HG02970 (cell line): ENCODE measurements around the gene CRB1.

ENCODE experiments used
- ATAC-seq: cut with Tn5 transposase; IDR thresholded peaks from one replicate; pipeline ENCODE4 v1.9.1; 2021; ENCODE audit warnings: mild to moderate bottlenecking, moderate library complexity, moderate number of reproducible peaks; ENCODE audit not compliant: unreplicated experiment, low FRiP score

The CRB1 gene

DNA sequence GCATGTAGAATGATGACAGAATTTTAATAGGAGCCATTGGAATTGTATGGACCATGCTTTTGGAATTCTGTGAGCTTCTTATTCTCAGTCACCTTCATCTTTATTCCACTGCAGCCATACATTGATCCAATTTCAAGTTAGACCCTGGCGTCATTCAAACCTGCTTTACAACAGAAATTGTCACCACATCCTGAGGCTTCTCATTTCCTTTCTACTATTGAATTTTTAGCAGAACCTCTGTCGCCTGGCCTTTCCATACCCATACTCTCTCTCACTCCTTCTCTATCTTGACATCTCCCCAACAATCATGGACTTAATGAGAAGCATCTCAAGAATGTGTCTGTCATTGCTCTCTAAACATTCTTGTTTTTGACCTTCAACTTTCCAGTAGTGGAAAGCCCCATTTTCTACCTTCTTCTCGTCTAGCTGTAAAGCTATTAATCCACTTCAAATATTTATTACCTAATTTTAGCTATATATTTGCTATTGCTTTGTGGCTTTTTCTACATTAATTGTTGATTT lies 74.1 kb downstream of the CRB1 start:
- ATAC-seq, result no peak

DNA sequence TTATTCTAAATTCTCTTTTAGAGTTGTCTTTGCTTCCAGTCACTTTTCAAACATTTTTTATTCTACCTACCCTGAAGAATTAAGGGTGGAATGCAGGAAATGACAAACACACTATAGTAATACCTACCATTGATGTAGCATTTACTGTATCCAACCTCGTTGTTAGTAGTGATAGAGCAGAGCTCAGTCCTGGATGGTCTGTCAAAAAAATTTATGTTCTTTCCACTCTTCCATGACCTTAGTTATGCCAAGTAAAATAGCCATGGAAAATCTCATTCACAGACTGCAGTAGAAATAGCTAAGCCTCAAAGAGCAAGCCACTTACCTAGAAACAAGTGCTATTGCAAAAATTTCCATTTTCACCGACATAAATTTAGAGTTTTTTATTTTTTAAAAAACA lies 74.6 kb downstream of the CRB1 start:
- no peak for ATAC-seq

DNA sequence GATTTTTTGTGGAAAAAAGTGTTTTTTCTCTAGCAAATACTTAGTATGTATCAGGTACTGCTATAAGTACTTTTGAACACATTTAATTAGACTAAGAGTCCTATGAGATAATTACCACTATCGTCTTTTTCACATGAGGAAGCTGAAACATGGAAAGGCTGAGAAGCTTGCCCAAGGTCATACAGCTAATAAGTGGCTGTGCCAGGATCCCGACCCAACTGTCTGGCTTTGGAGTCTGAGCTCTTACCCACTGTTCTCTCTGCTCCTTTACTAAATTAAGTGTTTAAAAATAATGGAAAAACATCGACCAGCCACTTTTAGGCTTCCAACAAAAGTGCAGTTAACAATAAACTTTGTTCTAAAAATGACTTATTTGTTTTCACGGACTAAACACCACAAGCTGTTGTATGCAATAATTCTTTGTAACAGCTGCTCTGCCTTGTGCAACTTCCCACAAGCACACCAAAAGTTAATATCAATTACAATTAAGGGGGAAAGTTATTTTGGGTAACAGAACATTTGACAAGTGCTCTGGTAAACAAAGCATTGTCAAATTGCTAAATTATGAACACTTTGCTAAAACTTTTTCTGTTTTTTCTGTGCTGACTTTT lies 75.7 kb downstream of the CRB1 start:
- ATAC-seq, result no peak

DNA sequence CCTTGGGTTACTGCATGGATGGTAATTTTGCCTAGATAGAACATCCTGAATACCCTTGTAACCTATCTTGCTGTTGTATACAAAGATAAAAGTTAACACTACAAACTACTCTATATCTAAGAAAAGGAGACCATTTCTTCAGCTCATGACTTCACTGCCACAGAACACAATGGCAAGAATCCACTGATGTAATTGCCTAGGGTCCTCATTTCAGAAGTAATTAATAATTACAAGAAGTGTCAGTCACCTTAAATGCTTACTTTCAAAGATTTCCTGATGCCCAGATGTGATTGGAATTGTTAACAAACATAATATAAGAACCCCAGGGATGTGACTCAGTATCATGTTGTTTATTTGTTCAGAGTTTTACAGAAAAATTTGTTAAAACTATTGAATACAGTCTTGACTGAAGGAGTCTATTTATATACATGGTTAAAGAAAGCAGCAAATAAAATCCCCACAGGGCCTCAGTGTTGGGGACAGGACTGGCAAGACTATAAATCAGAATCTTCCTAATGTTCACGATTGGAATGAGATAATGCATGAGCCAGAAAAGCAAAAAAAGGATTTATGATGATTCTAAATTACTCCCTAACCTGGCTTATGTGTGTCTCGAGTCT lies 83.9 kb downstream of the CRB1 start:
- ATAC-seq, result no peak

DNA sequence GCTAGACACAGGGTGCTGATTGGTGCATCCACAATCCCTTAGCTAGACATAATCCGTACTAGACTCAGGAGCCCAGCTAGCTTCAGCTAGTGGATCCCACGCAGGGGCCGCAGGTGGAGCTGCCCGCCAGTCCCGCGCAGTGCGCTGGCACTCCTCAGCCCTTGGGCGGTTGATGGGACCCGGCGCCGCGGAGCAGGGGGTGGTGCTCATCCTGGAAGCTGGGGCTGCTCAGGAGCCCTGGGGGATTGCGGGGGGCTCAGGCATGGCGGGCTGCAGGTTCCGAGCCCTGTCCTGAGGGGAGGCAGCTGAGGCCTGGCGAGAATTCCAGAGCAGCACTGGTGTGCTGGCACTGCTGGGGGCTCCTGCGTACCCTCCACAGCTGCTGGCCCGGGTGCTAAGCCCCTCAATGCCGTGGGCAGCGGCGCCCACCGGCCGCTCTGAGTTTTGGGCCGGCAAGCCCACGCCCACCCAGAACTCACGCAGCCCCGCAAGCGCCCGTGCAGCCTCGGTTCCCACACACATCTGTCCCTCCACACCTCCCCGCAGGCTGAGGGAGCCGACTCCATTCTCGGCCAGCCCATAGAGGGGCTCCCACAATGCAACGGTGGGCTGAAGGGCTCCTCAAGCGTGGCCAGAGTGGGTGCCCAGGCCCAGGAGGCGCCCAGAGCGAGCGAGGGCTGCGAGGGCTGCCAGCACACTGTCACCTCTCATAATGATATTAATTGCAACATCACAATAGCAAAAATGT lies 87.4 kb downstream of the CRB1 start:
- ATAC-seq, result no peak

DNA sequence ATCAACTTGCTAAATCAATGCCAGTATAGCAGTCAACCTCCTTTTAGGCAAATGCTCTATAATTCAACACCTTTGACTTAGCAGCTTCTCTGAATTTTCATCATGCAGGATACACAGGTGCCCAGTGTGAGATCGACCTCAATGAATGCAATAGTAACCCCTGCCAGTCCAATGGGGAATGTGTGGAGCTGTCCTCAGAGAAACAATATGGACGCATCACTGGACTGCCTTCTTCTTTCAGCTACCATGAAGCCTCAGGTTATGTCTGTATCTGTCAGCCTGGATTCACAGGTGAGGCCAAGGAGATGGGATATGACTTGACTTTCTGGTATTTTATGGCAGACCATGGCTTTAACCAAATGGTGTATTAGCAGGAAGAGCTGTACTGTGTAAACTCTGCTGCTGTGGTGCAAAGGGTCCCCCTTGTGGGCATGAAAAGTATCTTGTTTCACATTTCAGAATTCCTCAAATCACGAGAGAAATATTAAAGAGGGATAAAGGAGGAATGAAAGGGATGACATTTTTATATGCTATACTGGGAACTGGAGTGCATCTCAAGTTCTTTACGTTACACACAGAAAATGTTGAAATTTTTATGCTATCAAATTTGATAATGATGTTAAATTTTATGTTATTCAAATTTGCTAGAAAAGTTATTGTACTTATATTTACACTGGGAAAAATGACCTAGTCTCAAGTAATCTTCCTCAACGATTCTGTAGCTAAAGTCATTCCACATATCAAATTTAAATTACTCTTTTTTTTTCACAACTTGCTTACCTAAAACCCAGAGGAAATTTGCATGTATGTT lies 88.9 kb downstream of the CRB1 start:
- no peak for ATAC-seq

DNA sequence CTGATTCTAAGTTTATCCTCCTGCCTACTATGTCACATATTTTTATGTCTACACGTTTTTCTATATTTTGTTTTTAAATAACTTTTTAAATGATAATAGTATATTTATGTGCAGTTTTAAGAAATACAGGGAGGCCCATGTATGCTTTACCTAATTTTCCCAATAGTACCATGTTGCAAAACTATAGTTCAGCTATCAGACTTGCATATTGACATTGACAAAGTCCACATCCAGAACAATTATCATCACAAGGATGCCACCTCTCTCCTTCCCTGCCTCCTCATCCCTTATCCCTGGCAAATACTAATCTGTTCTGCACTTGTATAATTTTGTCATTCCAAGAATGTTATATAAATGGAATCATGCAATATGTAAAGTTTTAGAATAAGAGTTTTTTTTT lies 90.9 kb downstream of the CRB1 start:
- no peak for ATAC-seq

DNA sequence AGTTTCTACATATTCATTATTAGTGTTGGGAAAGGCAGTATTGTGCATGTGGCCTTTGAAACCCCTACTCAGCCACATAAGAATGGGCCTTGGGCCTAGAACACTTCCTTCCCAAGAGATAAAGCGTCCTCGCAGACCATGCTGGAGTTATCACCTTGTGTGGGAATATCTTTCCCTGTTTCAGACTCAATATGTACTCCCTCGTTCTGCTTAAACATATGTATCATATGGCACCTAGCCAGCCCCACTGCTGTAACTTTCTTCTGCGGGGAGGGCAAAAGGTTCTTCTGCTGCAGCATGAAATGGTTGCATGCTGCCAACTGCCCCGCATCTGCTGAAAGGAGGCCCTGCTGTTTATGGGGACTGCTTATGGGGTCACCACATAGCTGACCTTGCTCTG lies 92.0 kb downstream of the CRB1 start:
- no peak for ATAC-seq

DNA sequence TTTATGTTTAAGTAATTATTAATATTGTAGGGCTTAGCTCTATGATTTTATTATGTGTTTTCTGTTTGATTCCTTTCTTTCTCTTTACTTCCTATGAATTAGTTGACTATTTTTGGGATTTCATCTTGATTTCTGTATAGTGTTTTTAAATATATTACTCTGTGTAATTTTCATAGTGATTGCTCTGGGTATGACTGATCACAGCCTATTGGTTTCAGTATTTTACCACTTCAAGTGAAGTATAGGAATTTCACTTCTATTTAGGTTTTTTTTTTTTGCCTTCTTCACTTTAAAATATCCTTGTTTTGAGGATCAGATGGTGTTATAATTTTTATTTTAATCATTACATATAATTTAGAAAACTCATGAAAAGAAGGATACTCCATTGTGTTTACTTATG lies 94.8 kb downstream of the CRB1 start:
- ATAC-seq, result no peak

DNA sequence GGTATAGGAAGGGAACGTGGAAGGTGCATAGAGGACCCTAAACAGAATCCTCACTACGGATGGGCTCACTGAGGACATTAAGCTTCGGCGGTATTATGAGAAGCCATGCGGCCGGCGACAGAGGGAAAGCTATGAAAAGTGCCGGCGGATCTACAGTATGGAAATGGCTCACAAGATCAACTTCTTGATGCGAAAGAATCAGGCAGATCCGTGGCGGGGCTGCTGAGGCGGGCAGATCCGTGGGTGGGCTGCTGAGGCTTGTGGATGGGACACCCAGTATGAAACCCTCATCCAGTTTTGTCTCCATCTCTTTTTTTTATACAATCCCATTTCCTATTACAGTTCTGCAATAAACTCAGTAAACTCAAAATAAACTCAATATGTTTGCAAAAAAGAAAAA lies 95.8 kb downstream of the CRB1 start:
- ATAC-seq, result no peak

DNA sequence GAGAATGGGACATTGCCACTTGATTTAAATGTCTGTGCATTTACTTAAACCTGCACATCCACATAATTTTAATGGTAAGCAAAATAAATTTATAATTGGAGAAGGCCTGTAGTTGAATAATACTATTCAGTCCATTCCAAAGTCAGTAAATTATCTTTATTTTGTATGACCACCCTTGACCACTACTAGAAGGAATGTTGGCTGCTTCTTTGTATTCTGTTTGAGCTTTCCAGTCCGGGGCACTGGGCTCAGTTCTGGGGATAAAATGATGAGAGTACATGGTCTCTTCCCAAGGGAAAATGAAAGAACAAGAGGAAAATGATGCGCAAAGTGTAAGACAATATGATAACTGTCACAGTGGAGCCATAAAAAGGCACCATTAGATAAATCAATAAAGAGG lies 98.9 kb downstream of the CRB1 start:
- ATAC-seq, result no peak

DNA sequence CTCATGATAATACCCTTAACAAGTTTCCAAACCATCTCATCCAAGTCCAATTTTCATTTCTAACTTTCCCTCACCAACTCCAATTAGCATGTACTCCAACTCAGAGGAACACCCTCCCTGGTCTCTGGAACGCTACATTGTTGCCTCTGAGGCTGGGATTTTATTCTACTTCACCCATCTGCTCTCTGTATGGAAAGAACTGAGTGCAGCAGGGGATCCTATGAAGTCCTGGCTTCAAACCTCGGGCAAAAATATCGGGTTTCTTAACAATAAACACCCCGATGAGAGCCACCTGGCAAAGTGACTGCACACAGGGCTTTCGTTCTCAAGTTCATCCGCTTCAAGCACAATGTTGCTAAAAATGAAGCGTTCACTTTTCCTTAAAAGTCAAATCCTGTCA lies 99.6 kb downstream of the CRB1 start:
- no peak for ATAC-seq

DNA sequence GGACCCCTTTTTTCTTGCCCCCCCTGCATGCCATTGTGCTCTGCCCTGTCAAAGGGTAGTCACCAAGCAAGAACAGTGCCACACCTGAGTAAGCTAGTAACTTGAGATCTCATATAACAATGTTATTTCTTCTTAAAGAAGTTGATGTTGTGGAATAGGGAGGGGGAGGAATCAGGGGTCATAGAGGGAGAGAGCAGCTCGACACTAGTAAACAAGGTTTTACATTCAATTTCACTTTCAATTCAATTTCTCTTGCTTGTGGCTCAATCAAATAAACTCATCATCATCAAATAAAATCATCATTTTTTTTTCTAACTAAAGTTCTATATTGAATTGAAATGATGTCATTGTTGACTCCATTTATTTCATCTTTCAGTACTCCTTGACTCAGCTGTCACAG lies 106.4 kb downstream of the CRB1 start:
- ATAC-seq, result no peak

DNA sequence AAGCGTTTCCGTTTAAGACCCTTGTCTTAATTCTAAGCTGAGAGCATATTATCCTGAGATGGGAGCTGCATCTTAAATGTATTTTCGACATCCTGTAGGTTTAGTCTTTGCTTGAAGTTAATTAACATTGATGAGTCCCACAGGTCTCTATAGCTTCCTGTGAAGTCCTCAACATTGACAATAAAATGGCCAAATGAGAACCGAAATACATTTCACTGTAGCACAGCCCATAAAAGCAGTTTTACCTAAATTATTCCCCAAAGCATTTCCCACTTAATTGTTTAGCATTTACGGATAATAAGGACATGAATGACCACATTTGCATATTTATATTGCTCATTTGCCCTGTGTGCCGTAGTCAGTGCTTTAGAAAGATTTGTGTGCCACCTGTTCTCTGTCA lies 116.4 kb downstream of the CRB1 start:
- no peak for ATAC-seq

DNA sequence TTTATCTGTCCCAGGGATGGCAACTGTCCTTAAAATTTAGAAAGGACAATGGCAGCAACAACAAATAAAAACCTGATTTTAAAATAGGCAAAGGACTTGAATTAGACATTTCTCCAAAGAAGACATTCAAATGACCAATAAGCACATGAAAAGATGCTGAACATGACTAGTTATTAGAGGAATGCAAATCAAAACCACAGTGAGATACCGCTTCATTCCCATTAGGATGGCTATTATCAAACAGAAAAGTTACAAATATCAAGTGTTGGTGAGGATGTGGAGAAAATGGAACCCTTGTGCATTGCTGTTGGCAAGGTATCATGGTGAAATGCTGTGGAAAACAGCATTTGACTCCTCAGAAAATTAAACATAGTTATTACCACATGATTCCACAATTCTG lies 120.7 kb downstream of the CRB1 start:
- ATAC-seq, result no peak

DNA sequence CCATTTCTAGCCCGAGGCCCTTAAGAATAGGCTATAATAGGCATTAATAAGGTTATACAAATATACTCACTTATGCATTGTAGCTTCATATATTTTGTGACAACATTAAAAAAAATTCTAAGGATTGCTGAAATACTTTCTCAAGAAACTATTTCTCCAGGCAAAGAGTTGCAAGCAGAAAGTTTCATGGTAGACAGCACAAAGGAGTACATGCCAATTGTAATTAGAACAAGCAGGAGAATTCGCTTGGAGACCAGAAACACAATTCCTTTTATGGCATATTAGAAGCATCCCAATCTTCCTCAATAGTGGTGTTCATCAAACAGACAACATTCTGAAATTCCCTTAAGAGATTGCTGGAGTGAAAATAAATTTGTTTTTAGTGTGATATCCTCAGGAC lies 122.8 kb downstream of the CRB1 start:
- ATAC-seq, result no peak

DNA sequence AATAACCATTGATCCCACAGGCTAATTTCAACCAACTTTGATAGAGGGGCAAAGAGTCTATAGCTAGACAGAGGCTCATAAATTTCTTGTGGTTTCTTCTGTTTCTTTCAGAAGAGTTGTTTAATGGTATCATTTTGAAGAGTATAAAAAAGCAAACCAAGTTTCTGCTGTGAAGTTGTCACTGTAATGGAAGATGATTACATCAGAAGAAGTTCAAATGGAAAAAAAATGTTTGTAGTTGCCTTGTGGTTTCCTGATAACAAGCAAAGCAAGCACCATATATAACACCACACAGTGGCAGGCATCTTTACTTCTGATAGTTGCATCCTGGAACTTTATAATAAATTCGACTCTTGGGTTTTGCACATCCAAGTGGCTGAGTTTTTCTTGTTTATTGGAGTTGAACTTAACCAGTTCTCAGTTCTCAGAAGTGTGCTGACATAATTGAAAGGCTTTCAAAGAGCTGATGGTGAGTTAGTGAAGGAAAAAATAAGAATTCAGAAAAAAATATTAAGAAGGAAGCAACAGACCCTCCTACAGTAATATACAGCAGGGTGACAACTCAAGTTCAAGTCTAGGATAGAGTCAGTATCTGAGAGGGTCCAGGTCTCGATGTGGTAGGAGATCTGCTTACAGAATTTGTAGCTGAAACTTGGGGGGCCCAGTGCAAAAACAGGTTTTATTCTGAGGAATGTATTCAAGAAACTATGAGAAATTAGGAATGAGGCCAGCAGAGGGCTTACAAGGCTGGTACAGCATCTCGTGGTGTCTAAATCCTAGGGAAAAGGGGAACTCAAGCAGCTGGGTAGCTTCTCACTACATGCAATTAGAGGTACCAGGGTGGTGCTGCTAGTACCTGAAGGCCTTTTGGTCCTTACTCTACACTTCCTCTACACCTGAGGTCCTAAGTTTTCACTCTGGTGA lies 123.5 kb downstream of the CRB1 start:
- no peak for ATAC-seq

DNA sequence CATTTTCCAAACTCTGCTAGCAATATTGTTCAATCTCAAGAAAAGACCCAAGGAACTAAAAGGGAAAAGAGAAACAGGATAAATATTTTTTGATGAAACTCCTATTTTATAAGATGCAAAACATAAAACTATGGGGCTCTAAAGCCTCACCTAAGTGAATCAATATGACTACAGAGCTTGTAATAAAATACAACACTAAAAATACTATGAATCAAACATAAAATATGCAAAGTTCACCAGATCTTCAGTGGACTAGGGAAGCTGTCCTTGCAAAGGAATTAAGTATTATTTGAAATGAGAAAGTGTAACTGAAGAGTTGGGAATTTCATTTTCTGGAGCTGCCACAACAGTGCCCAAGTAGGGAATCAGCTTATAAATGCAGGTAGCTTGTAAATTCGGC lies 124.5 kb downstream of the CRB1 start:
- ATAC-seq, result no peak

DNA sequence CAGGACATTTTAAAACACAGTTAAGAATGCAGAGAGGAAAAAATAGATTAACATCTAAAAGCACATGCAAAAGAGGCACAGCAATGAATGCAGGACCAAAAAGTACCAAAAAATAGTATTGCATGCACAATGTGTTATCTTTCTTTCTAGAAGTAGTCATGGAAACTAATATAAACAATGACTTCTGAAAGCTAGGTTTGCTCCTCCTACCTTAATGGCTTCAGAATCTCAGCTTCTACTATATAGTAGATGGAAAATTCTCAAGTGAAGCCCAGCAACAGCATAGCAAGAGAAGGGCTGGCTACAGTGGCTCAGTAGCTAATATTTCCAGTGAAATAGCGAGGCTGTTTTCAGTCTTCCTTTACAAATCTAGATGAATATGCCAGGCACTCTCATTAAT lies 125.1 kb downstream of the CRB1 start:
- ATAC-seq, result no peak

DNA sequence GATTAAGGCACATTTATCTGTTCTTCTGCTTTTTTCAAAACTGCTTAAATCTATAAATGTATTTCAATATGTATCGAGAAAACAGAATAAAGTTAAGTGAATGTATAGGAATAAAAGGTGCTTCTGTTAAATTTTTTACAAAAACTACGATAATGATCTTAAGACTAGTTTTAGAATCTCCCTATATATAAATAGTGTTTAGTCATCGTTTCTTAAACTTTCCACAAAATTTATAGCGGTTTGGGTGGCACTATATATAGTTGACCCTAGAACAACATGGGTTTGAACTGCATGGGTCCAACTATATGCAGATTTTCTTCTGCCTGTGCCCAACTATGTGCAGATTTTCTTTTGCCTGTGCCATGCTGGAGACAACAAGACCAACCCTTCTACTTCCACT lies 125.7 kb downstream of the CRB1 start:
- no peak for ATAC-seq
